SKM-1 (cell line): Measurements from ENCODE around the gene BPNT1.
"Not testable (repeated sequence)": the region's sequence is repeated elsewhere in the genome, so short reads cannot be mapped to it uniquely, and the experiment has no call there.

Experiments
- DNase-seq: peaks from one replicate; lab custom pipeline; 2025; ENCODE audit not compliant: unreplicated experiment; lab: John Stamatoyannopoulos, UW

The BPNT1 gene, protein sequence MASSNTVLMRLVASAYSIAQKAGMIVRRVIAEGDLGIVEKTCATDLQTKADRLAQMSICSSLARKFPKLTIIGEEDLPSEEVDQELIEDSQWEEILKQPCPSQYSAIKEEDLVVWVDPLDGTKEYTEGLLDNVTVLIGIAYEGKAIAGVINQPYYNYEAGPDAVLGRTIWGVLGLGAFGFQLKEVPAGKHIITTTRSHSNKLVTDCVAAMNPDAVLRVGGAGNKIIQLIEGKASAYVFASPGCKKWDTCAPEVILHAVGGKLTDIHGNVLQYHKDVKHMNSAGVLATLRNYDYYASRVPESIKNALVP

DNA sequence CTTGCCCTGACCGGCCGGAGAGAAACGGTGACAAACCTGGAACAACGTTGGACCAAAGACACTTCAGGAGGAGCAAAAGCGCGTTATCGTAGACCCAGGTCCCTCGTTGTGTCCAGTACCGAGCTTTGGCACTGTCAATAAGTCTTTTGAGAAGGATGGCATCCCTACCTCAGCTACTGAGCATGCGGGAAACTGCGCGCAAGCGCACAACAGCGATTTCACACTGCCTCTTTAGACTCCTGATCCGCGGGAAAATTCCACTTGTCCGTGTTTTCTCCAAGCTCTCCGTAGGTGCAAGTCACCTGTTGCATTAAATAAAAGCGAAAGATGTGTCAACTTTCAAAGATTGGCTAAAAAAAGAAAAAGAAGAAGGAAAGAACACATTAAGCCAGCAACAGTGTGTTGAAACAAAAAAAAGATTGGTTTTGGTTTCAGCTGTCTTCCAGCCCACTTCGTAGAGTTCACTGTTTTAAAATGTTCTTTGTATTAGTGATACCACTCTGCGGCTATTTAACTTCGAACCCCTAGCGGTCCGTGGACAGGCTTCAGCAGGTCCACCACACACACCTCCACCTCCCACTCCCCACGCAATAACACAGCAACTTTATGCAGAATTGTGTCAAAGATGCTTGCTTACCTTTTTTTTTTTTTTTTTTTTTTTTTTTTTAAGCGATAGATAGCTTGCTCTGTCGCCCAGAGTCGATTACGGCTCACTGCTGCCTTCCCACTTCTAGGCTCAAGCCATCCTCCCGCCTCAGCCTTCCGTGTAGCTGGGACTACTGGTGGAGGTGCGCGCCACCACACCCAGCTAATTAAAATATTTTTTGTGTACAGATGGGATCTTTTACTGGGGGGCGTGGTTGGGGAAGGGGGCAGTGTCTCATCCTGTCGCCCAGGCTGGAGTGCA is at the start of gene BPNT1:
BPNT1 (minus strand) TSS at position 139 of the 907 bp plus-strand sequence. CDS start 9,942 bp downstream, outside the sequence.
- DNase-seq = peak; percentile 98

GRCh38 chr1:220137019-220137786 is 47.6 kb upstream of the BPNT1 start:
- no peak for DNase-seq

GRCh38 chr1:220135755-220136154 is 46.2 kb upstream of the BPNT1 start:
- DNase-seq = no peak

DNA sequence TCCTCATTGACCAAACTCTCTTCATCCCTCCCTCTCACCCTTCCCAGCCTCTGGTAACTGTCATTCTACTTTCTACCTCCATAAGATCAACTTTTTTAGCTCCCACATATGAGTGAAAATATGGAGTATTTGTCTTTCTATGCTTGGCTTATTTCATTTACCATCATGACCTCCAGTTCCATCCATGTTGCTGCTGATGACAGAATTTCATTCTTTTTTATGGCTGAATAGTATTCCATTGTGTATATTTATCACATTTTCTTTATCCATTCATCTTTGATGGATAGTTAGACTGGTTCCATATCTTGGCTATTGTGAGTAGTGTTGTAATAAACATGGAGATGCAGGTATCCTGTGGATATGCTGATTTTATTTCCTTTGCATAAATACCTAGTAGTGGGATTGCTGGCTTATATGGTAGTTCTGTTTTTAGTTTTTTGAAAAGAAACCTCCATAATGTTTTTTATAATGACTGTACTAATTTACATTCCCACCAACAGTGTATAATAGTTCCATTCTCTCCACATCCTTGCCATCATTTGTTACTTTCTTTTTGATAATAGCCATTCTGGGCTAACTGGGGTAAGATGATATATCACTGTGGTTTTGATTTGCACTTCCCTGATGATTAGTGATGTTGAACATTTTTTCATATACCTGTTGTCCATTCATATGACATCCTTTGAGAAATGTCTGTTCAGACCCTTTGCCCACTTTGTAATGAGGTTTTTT is 40.1 kb upstream of the BPNT1 start:
- no peak for DNase-seq

DNA sequence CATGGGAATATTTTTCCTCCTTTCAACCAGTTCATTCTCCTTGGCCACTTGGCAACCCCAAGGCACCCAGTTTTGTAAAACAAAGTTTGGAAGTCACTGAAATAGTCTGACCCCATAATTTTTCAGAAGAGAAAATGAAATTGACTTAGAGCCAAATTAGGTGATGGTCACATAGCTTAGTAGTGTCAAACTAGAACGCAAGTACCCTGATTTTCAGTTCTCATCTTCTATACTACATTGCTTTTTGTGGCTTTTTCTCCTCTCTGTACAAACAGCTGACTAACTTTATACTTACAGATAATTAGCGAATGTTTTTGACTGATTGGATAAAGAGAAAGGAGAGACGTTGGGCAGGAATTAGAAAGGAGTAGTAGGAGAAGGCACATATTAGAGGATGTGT is 37.5 kb upstream of the BPNT1 start:
- DNase-seq = no peak

DNA sequence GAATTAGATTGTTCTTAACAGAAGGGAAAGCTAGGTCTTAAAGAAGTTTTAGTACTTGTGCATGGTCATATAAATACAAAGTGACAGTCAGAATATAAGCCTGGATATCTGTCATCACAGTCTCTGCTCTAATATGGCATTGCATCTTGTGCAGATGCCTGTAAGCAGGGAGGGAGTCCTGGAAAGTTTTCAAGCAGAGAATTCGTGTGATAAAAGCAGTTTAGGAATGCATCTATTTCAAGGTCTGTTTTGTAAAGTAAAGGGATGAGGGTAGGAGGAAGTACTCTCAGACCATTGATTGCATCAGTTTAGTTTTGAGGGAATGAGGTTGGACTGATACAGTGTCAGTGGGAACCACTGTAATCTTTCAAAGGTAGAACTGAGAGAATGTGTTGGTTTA is 35.0 kb upstream of the BPNT1 start:
- peak; percentile 33 for DNase-seq

GRCh38 chr1:220123889-220124288 is 34.3 kb upstream of the BPNT1 start:
- peak; percentile 54 for DNase-seq

- no peak for DNase-seq
Observed at GRCh38 chr1:220123066-220123465, 33.5 kb upstream of the BPNT1 start.

GRCh38 chr1:220121791-220122530 is 32.4 kb upstream of the BPNT1 start:
- no peak for DNase-seq

- no peak for DNase-seq
Observed at GRCh38 chr1:220119043-220119512, 29.5 kb upstream of the BPNT1 start.

GRCh38 chr1:220113136-220113695 is 23.6 kb upstream of the BPNT1 start:
- DNase-seq = peak; percentile 29

GRCh38 chr1:220112600-220112999 is 23.0 kb upstream of the BPNT1 start:
- DNase-seq = not testable (repeated sequence)

- DNase-seq = not testable (repeated sequence)
Observed at GRCh38 chr1:220110473-220110872, 20.9 kb upstream of the BPNT1 start.

DNA sequence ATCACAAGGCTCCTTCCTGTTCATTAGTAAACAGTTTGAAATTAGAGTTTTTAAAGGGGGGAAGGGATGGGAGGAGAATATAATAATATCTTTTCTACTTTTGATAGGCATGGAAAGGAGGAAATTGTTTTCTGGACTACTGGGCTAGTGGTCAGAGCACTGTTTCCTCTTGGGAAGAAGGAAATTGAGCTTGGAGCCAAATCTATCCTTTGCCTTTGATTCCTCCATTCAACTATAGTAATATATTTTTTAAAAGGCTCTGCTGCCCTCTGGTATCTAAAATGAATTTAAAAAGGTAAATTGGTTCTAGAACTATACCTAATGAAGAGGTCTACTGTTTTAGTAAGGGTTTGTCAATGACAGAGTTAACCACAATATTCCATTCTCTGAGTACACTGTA is 10.2 kb upstream of the BPNT1 start:
- DNase-seq = no peak

DNA sequence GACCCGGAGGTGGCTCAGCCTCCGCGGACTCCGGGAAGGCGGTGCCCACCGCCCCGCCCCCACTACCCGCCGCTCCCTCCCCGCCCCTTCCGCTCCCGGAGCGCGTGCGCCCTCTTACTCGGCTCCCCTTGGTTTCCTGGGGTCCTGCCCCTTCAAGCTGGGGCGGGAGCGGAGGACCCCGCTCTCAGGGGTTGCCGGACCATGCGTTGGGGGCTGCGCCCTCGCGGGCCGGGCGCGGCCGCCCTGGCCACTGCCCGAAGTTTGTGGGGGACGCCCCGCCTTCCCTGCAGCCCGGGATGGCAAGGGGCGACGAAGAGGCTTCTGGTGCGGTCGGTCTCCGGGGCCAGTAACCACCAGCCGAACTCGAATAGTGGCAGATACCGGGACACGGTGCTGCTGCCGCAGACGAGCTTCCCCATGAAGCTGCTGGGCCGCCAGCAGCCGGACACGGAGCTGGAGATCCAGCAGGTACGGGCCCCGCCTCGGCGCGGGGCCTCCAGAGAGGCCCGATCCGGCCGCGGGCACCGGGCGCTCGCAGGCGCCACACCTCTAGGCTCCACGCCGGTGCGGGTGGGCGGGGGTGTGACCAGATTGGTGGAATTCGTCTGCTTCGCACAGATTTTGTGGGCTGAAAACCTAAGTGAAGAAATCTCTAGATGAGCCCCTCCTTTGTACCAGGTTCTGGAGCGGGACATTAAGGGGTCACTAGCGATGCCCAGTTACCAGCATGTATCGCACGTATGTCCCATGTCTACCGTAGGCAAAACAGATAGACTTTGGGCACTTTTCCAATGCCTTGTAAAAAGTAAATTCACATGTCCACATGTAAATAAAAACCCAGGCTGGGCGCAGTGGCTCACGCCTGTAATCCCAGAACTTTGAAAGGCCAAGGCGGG is 4.7 kb upstream of the BPNT1 start, which contains the start of gene IARS2:
IARS2 (plus strand) TSS at position 117 of the 896 bp plus-strand sequence; CDS start at position 202, 85 bp downstream.
- DNase-seq = peak; percentile 78

- no peak for DNase-seq
Observed at GRCh38 chr1:220093361-220094015, 3.9 kb upstream of the BPNT1 start.

- no peak for DNase-seq
Observed at GRCh38 chr1:220092694-220093093, 3.1 kb upstream of the BPNT1 start.

GRCh38 chr1:220086261-220086686 is 3.3 kb downstream of the BPNT1 start:
- DNase-seq = not testable (repeated sequence)
